ENCODE data around the gene LAMB2.

- peak; percentile 61 for TF ChIP-seq CTCF (IDR thresholded peaks at IDR 0.05)
- TF ChIP-seq EZH2 (IDR thresholded peaks at IDR 0.05): no peak
Measured at GRCh38 chr3:49158103-49158709, 25.4 kb upstream of the LAMB2 start.
